Liver (tissue), 9 donors: ENCODE data around the gene CHRNB1. TPM values are rescaled to one million over a fixed set of nuclear protein-coding genes. Genes with fewer than 3 reads are reported as not detected.

Source experiments
- DNase-seq: peaks from one replicate; pipeline ENCODE4 v3.0.0-alpha.2; 2017; ENCODE audit warnings: low spot score
- H3K27ac ChIP-seq, 2 donors: one replicate each; pipeline ENCODE4 v1.7.0; 2013; ENCODE audit warnings: inconsistent platforms in 2 of 2, low read length in 2 of 2, control low read depth in 1 of 2, low read depth in 1 of 2, mild to moderate bottlenecking in 1 of 2
- H3K27me3 ChIP-seq, 4 donors: one replicate each; pipeline versions ENCODE4 v1.6.1 to v1.7.0; 2013; ENCODE audit warnings: low read length in 3 of 4, inconsistent platforms in 1 of 4, mild to moderate bottlenecking in 1 of 4, moderate library complexity in 1 of 4; ENCODE audit not compliant: control insufficient read depth in 4 of 4, insufficient read depth in 4 of 4
- H3K36me3 ChIP-seq, 4 donors: one replicate each; pipeline versions ENCODE4 v1.6.1 to v1.7.0; 2013; ENCODE audit warnings: low read length in 3 of 4, mild to moderate bottlenecking in 3 of 4, low read depth in 1 of 4, moderate library complexity in 1 of 4; ENCODE audit not compliant: control insufficient read depth in 4 of 4, insufficient read depth in 3 of 4
- H3K4me1 ChIP-seq, 4 donors: one replicate each; pipeline versions ENCODE4 v1.6.1 to v1.7.0; 2013; ENCODE audit warnings: low read length in 3 of 4, mild to moderate bottlenecking in 3 of 4, moderate library complexity in 1 of 4; ENCODE audit not compliant: control insufficient read depth in 4 of 4, insufficient read depth in 4 of 4
- H3K4me3 ChIP-seq, 3 donors: one replicate each; pipeline versions ENCODE4 v1.6.1 to v1.7.0; 2013; ENCODE audit warnings: low read length in 3 of 3, control low read depth in 1 of 3, low read depth in 1 of 3, mild to moderate bottlenecking in 1 of 3
- H3K9ac ChIP-seq, 2 donors: one replicate each; pipeline ENCODE4 v1.7.0; 2013; ENCODE audit warnings: low read length in 2 of 2, mild to moderate bottlenecking in 2 of 2, moderate library complexity in 2 of 2, control low read depth in 1 of 2, low read depth in 1 of 2
- H3K9me3 ChIP-seq, 4 donors: one replicate each; pipeline versions ENCODE4 v1.6.1 to v1.7.0; 2013; ENCODE audit warnings: low read length in 3 of 4; ENCODE audit not compliant: control insufficient read depth in 4 of 4
- CTCF ChIP-seq: fragments of 150-350 bp; IDR thresholded peaks from 2 replicates; pipeline ENCODE4 v1.5.1; 2017; ENCODE audit warnings: improper control_type of control experiment, low read depth, low read length; ENCODE audit not compliant: missing input control
- EGR1 ChIP-seq, 2 donors: IDR thresholded peaks; 2 replicates each; pipeline ENCODE4 v1.6.1; 2016 to 2018; ENCODE audit warnings: antibody characterized with exemption in 2 of 2, low read depth in 2 of 2
- FOXA1 ChIP-seq: IDR thresholded peaks from 2 replicates; pipeline ENCODE4 v1.6.1; 2016; ENCODE audit warnings: antibody characterized with exemption
- FOXA2 ChIP-seq: IDR thresholded peaks from 2 replicates; pipeline ENCODE4 v1.6.1; 2016; ENCODE audit warnings: antibody characterized with exemption
- GABPA ChIP-seq, 2 donors: IDR thresholded peaks in 1 of 2; conservative IDR thresholded peaks in 1 of 2; 2 replicates each; pipeline ENCODE4 v1.6.1; 2016; ENCODE audit warnings: antibody characterized with exemption in 2 of 2, mild to moderate bottlenecking in 1 of 2, moderate library complexity in 1 of 2
- HNF4A ChIP-seq, 2 donors: conservative IDR thresholded peaks; 2 replicates each; pipeline ENCODE4 v1.6.1; 2016; ENCODE audit warnings: antibody characterized with exemption in 2 of 2, mild to moderate bottlenecking in 2 of 2
- HNF4G ChIP-seq: IDR thresholded peaks from 2 replicates; pipeline ENCODE4 v1.6.1; 2016; ENCODE audit warnings: antibody characterized with exemption
- JUND ChIP-seq, 2 donors: IDR thresholded peaks; 2 replicates each; pipeline ENCODE4 v1.6.1; 2016; ENCODE audit warnings: antibody characterized with exemption in 2 of 2
- NR2F2 ChIP-seq: IDR thresholded peaks from 2 replicates; pipeline ENCODE4 v1.6.1; 2016; ENCODE audit warnings: antibody characterized with exemption
- RAD21 ChIP-seq, 2 donors: IDR thresholded peaks; 2 replicates each; pipeline ENCODE4 v1.6.1; 2016; ENCODE audit warnings: antibody characterized with exemption in 2 of 2, mild to moderate bottlenecking in 2 of 2
- REST ChIP-seq: IDR thresholded peaks from 2 replicates; pipeline ENCODE4 v1.6.1; 2016; ENCODE audit warnings: antibody characterized with exemption, mild to moderate bottlenecking
- RXRA ChIP-seq, 2 donors: IDR thresholded peaks; 2 replicates each; pipeline ENCODE4 v1.6.1; 2017 to 2018; ENCODE audit warnings: antibody characterized with exemption in 2 of 2, mild to moderate bottlenecking in 1 of 2
- SP1 ChIP-seq: IDR thresholded peaks from 2 replicates; pipeline ENCODE4 v1.6.1; 2018; ENCODE audit warnings: antibody characterized with exemption, mild to moderate bottlenecking
- TAF1 ChIP-seq: conservative IDR thresholded peaks from 2 replicates; pipeline ENCODE4 v1.6.1; 2016; ENCODE audit warnings: antibody characterized with exemption, mild to moderate bottlenecking
- YY1 ChIP-seq: IDR thresholded peaks from 2 replicates; pipeline ENCODE4 v1.6.1; 2016; ENCODE audit warnings: antibody characterized with exemption, mild to moderate bottlenecking
- ZBTB33 ChIP-seq: IDR thresholded peaks from 2 replicates; pipeline ENCODE4 v1.6.1; 2016; ENCODE audit warnings: antibody characterized with exemption
- WGBS: extraction: QIAGEN DNeasy Blood & Tissue Kit; methylation state at CpG from one replicate; pipeline ENCODE4 v1.1.7; 2013; 5-methylcytosine and 5-hydroxymethylcytosine counted together
- polyA plus RNA-seq, 2 donors: library from polyadenylated mRNA; stranded (reverse) in 1 of 2; unstranded in 1 of 2; fragments of 200-250 nt in 1 of 2; fragments of >200 nt in 1 of 2; fragmentation: Nextera tagmentation in 1 of 2; extraction: Ambion mirVana in 1 of 2; gene quantifications; one replicate each; pipeline versions ENCODE4 v1.2.1 to v1.2.3, GENCODE V29; 2013 to 2015
- total RNA-seq, 2 donors: library from RNA; depleted of rRNA; stranded (reverse); fragments of >200 nt; gene quantifications; one replicate each; pipeline ENCODE4 v1.2.3, GENCODE V29; 2014
- TF ChIP-seq, protein P1 (sequence below): IDR thresholded peaks from 2 replicates; pipeline ENCODE4 v1.6.1; 2016; ENCODE audit warnings: antibody characterized with exemption
- TF ChIP-seq, protein P2 (sequence below): IDR thresholded peaks from 2 replicates; pipeline ENCODE4 v1.6.1; 2016; ENCODE audit warnings: antibody characterized with exemption
- donor health status: healthy.
- donor health status: healthy.
- donor health status: healthy.
- donor health status: healthy.
- donor health status: healthy.

CHRNB1 gene
- total and polyA plus RNA-seq, 4 donors = 4.2 to 11.5 (median 7.2) TPM

GRCh38 chr17:7483255-7484066 lies 38.6 kb downstream of the CHRNB1 start:
- DNase-seq = peak; percentile 92
- Histone ChIP-seq H3K27ac (peak overlapping the region; percentile 98 to 99), H3K9ac (peak overlapping the region; percentile 83 to 96), H3K4me1 (peaks cover 11 to 45% (median 32%) of the 10 kb centered on the region in 4 donors), H3K9me3 (no peaks in the 10 kb centered on the region), H3K36me3 (no peaks in the 10 kb centered on the region), H3K4me3 (peak overlapping the region; percentile 76 to 85 (median 80)), H3K27me3 (no peaks in the 10 kb centered on the region)
- TF ChIP-seq NR2F2 (peak; percentile 45), HNF4G (no peak), TAF1 (no peak), YY1 (peak; percentile 99), FOXA1 (no peak)
- TF ChIP-seq, protein P1, sequence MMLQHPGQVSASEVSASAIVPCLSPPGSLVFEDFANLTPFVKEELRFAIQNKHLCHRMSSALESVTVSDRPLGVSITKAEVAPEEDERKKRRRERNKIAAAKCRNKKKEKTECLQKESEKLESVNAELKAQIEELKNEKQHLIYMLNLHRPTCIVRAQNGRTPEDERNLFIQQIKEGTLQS = no peak
- under 1% methylated on average over 38 of the region's 38 CpGs for WGBS

GRCh38 chr17:7484067-7484918 lies 39.4 kb downstream of the CHRNB1 start, which contains the start of gene POLR2A:
POLR2A (plus strand) TSS chr17:7484366.
- H3K4me3 ChIP-seq = peak within 1 kb of the TSS; percentile 76 to 85 (median 80)
- no peaks in the 10 kb centered on the region for H3K9me3 ChIP-seq
- peak; percentile 98 for DNase-seq
- under 1% methylated on average over 64 of the region's 64 CpGs for WGBS
- H3K9ac ChIP-seq = peak within 1 kb of the TSS; percentile 83 to 96
- peaks cover 11 to 43% (median 33%) of the 10 kb centered on the region in 4 donors for H3K4me1 ChIP-seq
- H3K27ac ChIP-seq = peak within 1 kb of the TSS; percentile 98 to 99
- no peaks in the 10 kb centered on the region for H3K27me3 ChIP-seq
- TF ChIP-seq SP1 (peak; percentile 90), YY1 (peak; percentile 97), JUND (IDR thresholded peaks at IDR 0.05) (peak; percentile 49 to 78), NR2F2 (peak; percentile 47), HNF4A (conservative IDR thresholded peaks at IDR 0.05) (peak; percentile 97 to 98), RAD21 (IDR thresholded peaks at IDR 0.05) (no peak), GABPA (IDR thresholded peaks at IDR 0.05 in 1 of 2, conservative IDR thresholded peaks at IDR 0.05 in 1 of 2) (peak in 1 of 2 donors; percentile 54), REST (peak; percentile 95), TAF1 (peak; percentile 100), RXRA (IDR thresholded peaks at IDR 0.05) (peak; percentile 57 to 64), ZBTB33 (peak; percentile 84), FOXA1 (peak; percentile 90), CTCF (no peak), HNF4G (peak; percentile 93), EGR1 (IDR thresholded peaks at IDR 0.05; ENCODE audit: low read depth in 2 of 2) (peak; percentile 20 to 81), FOXA2 (peak; percentile 52)
- TF ChIP-seq, protein P2, sequence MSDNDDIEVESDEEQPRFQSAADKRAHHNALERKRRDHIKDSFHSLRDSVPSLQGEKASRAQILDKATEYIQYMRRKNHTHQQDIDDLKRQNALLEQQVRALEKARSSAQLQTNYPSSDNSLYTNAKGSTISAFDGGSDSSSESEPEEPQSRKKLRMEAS = peak; percentile 87
- TF ChIP-seq, protein P1 = peak; percentile 61
- H3K36me3 ChIP-seq = peaks cover 0 to 1% (median 0%) of the 10 kb centered on the region in 4 donors
